ENCODE results near the gene PRKACA.
A peak's percentile ranks its signal among the peaks of the same experiment; 100 is the strongest.

Gene PRKACA

DNA sequence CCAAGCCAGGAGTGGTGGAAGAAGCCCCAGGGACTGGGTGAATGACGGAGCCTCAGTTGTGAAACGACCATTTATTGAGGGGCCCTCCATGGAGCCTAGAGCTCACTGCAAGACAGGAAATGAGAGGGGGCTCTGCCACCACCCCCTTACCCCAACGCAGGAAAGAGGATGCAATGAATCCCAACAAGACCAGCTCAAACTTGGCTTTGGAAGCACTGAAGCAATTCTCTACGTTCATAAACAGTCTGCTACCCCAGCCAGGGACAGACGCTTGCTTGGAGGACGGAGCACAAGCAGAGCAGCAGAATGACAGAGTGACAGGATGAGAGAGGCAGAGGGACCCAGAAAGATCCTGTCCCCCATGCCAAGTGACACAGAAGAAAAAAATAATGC, 1.0 kb downstream of the PRKACA start:
- DNase-seq = no peak

DNA sequence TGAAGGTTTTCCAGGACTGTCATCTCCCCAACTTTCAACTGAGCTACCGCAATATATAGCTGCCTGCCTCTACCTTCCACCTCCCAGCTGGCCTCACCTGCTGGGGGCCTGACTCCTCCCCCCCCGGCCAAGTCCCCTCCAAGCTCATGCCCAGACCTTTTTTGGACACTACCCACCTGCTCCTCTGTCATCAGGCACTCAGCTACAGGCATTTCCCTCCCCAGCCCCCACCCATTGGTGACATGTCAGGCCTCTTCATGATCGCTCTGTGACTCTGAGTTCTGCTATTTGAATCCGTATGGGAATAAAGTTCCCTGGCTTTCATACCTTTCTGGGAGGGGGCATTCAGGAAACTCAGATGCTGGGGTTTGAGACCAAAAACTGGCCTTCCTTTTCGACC, 1.8 kb downstream of the PRKACA start:
- no peak for DNase-seq

GRCh38 chr19:14114854-14115253, 2.7 kb downstream of the PRKACA start:
- peak; percentile 76 for DNase-seq

GRCh38 chr19:14114439-14114838, 3.1 kb downstream of the PRKACA start:
- DNase-seq = no peak

- peak; percentile 71 for DNase-seq
These were observed 3.7 kb downstream of the PRKACA start for GRCh38 chr19:14113762-14114414.

DNA sequence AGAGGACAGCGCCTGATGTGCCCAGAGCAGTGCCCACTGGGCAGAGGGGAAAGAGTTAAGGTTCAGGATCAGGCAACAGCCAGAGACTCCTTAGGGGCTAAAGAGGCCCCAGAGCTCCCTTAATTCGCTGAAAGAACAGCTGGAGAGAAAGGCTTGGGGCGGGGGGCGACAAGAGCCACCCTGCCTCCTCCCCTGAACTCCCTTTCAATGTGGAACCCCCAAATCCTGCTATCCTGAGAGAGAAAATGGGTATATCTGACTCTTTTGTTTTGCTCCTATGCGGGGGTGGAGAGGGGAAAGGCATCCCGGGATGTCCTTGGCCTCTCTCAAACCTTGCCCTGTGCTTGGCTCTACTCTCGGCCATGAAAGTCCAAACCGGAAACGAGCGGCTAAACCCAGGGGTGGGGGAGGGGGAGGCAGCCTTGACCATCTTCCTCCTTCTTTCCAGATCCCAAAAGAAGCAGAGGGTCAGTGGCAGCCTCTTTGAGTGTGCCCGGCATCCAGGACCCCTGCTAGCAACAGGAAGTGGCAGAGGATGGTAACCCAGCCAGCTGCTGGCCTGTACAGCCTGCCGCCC, 4.7 kb downstream of the PRKACA start:
- DNase-seq = no peak

- DNase-seq = no peak
These were observed 5.3 kb downstream of the PRKACA start for GRCh38 chr19:14112051-14112808.

- DNase-seq = no peak
These were observed 6.1 kb downstream of the PRKACA start for GRCh38 chr19:14111486-14111885.

- DNase-seq = no peak
These were observed 6.9 kb downstream of the PRKACA start for GRCh38 chr19:14110650-14111049.

DNA sequence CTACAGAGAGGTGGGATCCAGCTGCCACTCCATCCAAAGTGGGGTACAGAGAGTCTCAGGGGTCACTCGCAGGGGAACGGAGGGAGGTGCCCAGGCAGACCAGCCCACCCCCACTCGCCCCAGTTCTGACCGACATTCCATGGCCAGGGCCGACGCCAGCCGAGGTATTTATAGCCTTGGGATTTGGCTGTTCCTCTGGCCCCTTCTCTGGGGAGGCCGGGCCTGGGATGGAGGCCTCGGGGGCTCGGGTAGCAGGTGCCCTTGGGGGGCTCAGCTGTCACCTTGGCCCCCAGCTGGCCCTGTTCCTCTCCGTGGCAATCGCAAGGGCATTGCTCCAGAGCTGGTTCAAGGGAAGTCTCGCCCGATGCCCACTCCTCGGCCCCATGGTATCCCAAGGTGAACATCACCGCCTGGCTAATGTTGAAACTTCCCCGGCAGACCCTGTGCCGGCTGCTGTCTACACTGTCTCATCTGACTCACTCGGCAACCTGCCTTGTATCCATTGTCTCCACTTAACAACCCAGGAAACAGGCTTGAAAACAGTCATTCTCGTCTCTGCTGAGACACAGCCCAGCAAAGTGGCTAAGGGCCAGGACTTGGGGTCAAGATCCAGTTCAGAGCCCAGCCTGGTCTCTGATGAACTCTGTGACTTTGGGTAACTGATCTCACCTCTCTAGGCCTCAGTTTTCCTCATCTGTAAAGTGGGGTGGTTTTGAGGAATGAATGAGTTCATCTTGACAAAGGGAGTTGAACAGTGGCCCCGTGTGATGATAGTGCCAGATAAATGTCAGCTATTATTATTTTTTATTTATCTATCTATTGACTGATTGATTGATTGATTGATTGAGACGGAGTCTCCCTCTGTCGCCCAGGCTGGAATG, 9.7 kb downstream of the PRKACA start:
- no peak for DNase-seq

- DNase-seq = no peak
These were observed 10.7 kb downstream of the PRKACA start for GRCh38 chr19:14106840-14107239.

GRCh38 chr19:14105680-14106079, 11.9 kb downstream of the PRKACA start:
- no peak for DNase-seq

- no peak for DNase-seq
These were observed 14.3 kb downstream of the PRKACA start for GRCh38 chr19:14103310-14103709.

- DNase-seq = no peak
These were observed 14.8 kb downstream of the PRKACA start for GRCh38 chr19:14102756-14103155.

GRCh38 chr19:14102102-14102696, 15.4 kb downstream of the PRKACA start:
- DNase-seq = no peak

GRCh38 chr19:14101003-14101545, 16.5 kb downstream of the PRKACA start:
- DNase-seq = no peak

- no peak for DNase-seq
These were observed 19.9 kb downstream of the PRKACA start for GRCh38 chr19:14097532-14098151.

DNA sequence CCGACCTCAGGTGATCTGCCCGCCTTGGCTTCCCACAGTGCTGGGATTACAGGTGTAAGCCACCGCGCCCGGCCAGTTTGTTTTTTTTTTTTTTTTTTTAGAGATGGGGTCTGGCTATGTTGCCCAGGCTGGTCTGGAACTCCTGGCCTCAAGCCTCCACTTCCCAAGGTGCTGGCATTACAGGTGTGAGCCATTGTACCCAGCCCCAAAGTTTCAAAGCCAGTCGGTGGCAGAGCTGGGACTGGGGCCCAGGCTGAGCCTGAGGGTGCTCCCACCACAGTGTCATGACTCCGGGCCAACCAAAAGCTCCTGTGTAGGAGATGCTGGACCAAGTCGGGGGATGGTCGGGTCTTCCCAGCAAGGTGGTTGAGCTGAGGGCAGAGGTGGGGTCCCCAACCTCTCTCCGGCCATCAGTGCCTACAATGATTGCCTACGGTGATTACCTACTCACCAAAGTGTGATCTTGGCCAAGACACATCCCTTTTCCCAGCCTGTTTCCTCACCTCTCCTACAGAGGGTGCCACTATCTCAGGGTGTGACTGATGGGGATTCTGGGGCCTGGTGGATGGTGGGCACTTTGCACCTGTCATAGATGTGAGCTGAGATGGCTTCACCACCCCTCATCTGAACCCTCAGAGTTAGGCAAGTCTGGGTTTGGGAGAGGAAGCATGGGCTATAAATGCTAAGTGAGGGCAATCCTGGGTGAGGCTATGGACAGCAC, 21.1 kb downstream of the PRKACA start:
- no peak for DNase-seq

DNA sequence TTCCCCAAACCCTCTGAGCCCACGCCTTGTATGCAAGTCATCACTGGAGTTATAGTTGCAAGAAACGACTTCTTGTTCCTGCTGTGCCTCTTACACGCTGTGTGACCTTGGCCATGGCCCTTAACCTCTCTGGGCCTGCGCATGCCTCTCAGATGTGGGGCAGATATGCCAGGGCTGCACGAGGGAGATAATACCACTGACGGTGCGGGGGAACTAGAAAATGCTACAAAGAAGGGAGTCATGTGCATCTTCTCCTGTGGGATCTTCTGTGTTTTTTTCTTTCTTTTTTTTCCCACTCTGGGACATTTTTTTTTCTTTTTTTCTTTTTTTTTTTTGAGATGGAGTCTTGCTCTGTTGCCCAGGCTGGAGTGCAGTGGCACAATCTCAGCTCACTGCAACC, 22.7 kb downstream of the PRKACA start:
- DNase-seq = peak; percentile 78

DNA sequence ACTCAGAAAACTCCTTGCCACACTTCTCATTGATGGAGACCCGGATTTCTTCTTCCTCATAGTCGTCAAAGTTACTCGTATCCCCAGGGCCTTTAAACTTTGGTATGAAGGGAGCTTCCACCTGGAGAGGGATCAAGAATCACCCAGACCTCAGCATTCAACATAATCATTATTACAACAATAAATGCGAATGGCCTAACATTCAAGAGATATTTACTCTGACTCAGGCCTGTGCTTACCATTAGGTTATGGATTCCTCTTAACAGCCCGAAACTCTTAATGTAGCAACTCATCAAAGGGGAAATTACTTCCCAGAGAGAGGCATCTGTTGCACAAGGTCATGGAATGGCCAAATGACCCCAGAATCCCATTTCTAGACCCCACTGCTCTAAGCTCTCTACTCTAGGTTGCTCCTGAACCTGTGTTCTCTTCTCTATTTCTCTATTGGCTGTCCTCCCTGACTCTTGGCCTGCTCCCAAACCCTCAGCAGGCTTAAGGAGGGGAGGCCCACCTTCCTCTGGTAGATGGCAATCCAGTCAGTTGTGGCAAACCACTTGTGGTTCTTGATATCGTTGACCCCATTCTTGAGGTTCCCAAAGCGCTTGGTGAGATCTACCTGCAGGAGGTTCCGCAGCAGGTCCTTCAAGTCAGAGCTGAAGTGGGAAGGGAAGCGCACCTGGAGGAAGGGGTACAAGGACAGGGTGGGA, 24.3 kb downstream of the PRKACA start:
- peak; percentile 53 for DNase-seq

All from hematopoietic multipotent progenitor cell treated with erythropoietin and hydrocortisone succinate and interleukin-3 and kit ligand, for 6 days (in vitro differentiated cells).